ENCODE results near the gene GLOD4.

GRCh38 chr17:767076-767475 lies 15.0 kb downstream of the GLOD4 start:
- TF ChIP-seq CTCF (conservative IDR thresholded peaks at IDR 0.05; ENCODE audit: low read length) (no peak), EZH2phosphoT487 (IDR thresholded peaks at IDR 0.05; ENCODE audit: borderline replicate concordance, low read depth, low read length) (no peak)
